H1 (cell line): ENCODE results near the gene MICU1. TPM values are rescaled to one million over a fixed set of nuclear protein-coding genes. Genes with fewer than 3 reads are reported as not detected.

Source experiments
- CTCF ChIA-PET: fragments of 300-600 bp; sonication (Branson Sonifier 250); formaldehyde crosslinking; loops from one replicate; lab custom pipeline; 2021; ENCODE audit not compliant: partially characterized antibody; lab: Charles Lee
- POLR2A ChIA-PET: fragments of 300-600 bp; sonication (Branson Sonifier 250); formaldehyde crosslinking; loops from one replicate; lab custom pipeline; 2021; ENCODE audit warnings: inconsistent platforms; ENCODE audit not compliant: partially characterized antibody; lab: Charles Lee
- DNase-seq, 2 experiments: peaks; one replicate each; pipeline versions ENCODE4 v3.0.0 to v3.0.0-alpha.2; 2010 to 2022; ENCODE audit warnings: low spot score in 2 of 2, low read depth in 1 of 2, mixed read lengths in 1 of 2
- FAIRE-seq: peaks from 2 replicates; lab custom pipeline; 2011; peaks lifted over from hg19 to GRCh38; lab: Jason Lieb, UNC
- H2AFZ ChIP-seq: 2 replicates; pipeline ENCODE4 v1.8.1; 2012; ENCODE audit warnings: low read length, inconsistent platforms
- H2AK5ac ChIP-seq: 2 replicates; pipeline ENCODE4 v1.6.1; 2013; ENCODE audit warnings: low read depth, low read length
- H2BK120ac ChIP-seq: replicated peaks from 2 replicates; pipeline ENCODE3; 2013; ENCODE audit warnings: low read depth, low read length, inconsistent platforms
- H2BK12ac ChIP-seq: 2 replicates; pipeline ENCODE4 v1.6.1; 2013; ENCODE audit warnings: low read depth, low read length
- H2BK15ac ChIP-seq: 2 replicates; pipeline ENCODE4 v1.6.1; 2013; ENCODE audit warnings: low read length
- H2BK20ac ChIP-seq: 2 replicates; pipeline ENCODE4 v1.6.1; 2013; ENCODE audit warnings: low read length
- H2BK5ac ChIP-seq: 2 replicates; pipeline ENCODE4 v1.6.1; 2013; ENCODE audit warnings: low read depth, low read length
- H3K14ac ChIP-seq: 2 replicates; pipeline ENCODE4 v1.6.1; 2013; ENCODE audit warnings: inconsistent platforms; ENCODE audit not compliant: insufficient read length
- H3K18ac ChIP-seq: 2 replicates; pipeline ENCODE4 v1.6.1; 2013; ENCODE audit warnings: low read length; ENCODE audit errors: extremely low read depth
- H3K23ac ChIP-seq: 2 replicates; pipeline ENCODE4 v1.6.1; 2013; ENCODE audit warnings: inconsistent platforms; ENCODE audit not compliant: insufficient read length
- H3K23me2 ChIP-seq: 2 replicates; pipeline ENCODE4 v1.6.1; 2013; ENCODE audit warnings: low read depth, low read length
- H3K27ac ChIP-seq: 2 replicates; pipeline ENCODE4 v1.6.1; 2011; ENCODE audit warnings: low read depth, low read length, inconsistent platforms
- H3K27me3 ChIP-seq, 4 experiments: replicated peaks in 1 of 4; 1 replicate in 1 of 4; 2 replicates in 3 of 4; pipeline versions ENCODE4 v1.6.1 to v1.8.1; 2011 to 2013; ENCODE audit warnings: low read length in 3 of 4, mild to moderate bottlenecking in 3 of 4, inconsistent platforms in 2 of 4, mixed read lengths in 2 of 4, moderate library complexity in 1 of 4; ENCODE audit not compliant: control insufficient read depth in 3 of 4, insufficient read depth in 3 of 4; ENCODE audit errors: extremely low read depth in 1 of 4
- H3K36me3 ChIP-seq, 4 experiments: 2 replicates each; pipeline versions ENCODE4 v1.6.1 to v1.8.1; 2011 to 2013; ENCODE audit warnings: mild to moderate bottlenecking in 4 of 4, low read length in 3 of 4, moderate library complexity in 2 of 4, control low read depth in 1 of 4, inconsistent platforms in 1 of 4; ENCODE audit not compliant: insufficient read depth in 4 of 4, control insufficient read depth in 2 of 4
- H3K4ac ChIP-seq: replicated peaks from 2 replicates; pipeline ENCODE3; 2013; ENCODE audit warnings: low read length, low read depth, mixed read lengths, inconsistent platforms; ENCODE audit not compliant: insufficient read length
- H3K4me1 ChIP-seq, 4 experiments: replicated peaks in 1 of 4; 1 replicate in 1 of 4; 2 replicates in 3 of 4; pipeline versions ENCODE4 v1.6.1 to v1.8.1; 2011 to 2013; ENCODE audit warnings: low read length in 3 of 4, inconsistent platforms in 2 of 4, mixed read lengths in 1 of 4; ENCODE audit not compliant: insufficient read depth in 4 of 4, control insufficient read depth in 3 of 4
- H3K4me2 ChIP-seq, 2 experiments: 2 replicates each; pipeline versions ENCODE4 v1.6.1 to v1.8.1; 2011 to 2013; ENCODE audit warnings: low read depth in 2 of 2, low read length in 2 of 2, control low read depth in 1 of 2, inconsistent platforms in 1 of 2, mild to moderate bottlenecking in 1 of 2; ENCODE audit not compliant: insufficient read depth in 1 of 2
- H3K4me3 ChIP-seq, 4 experiments: fragments of 200-600, 300-600 bp in 1 of 4; sonication (generic), shearing (Covaris generic), sonication (Bioruptor Twin) in 1 of 4; 2 replicates each; pipeline versions ENCODE4 v1.5.1 to v1.8.1; 2011 to 2016; ENCODE audit warnings: low read length in 4 of 4, low read depth in 3 of 4, control low read depth in 2 of 4, inconsistent platforms in 2 of 4, mild to moderate bottlenecking in 2 of 4, mixed read lengths in 1 of 4, moderate library complexity in 1 of 4; ENCODE audit not compliant: insufficient read depth in 2 of 4; ENCODE audit errors: extremely low read depth in 1 of 4
- H3K56ac ChIP-seq: replicated peaks from 2 replicates; pipeline ENCODE3; 2013; ENCODE audit warnings: low read depth, mild to moderate bottlenecking, mixed read lengths, low read length, inconsistent platforms; ENCODE audit not compliant: insufficient read length
- H3K79me1 ChIP-seq: 2 replicates; pipeline ENCODE4 v1.6.1; 2013; ENCODE audit warnings: low read depth, low read length, control low read depth
- H3K79me2 ChIP-seq, 2 experiments: 2 replicates each; pipeline versions ENCODE4 v1.6.1 to v1.8.1; 2012 to 2013; ENCODE audit warnings: low read length in 2 of 2, mild to moderate bottlenecking in 2 of 2, inconsistent platforms in 1 of 2; ENCODE audit not compliant: insufficient read depth in 2 of 2, control insufficient read depth in 1 of 2
- H3K9ac ChIP-seq, 4 experiments: replicated peaks in 1 of 4; 1 replicate in 1 of 4; 2 replicates in 3 of 4; pipeline versions ENCODE4 v1.6.1 to v1.8.1; 2011 to 2013; ENCODE audit warnings: low read depth in 3 of 4, low read length in 3 of 4, control low read depth in 2 of 4, mild to moderate bottlenecking in 2 of 4, moderate library complexity in 2 of 4, inconsistent platforms in 1 of 4; ENCODE audit errors: extremely low read depth in 1 of 4
- H3K9me3 ChIP-seq, 2 experiments: 2 replicates each; pipeline versions ENCODE4 v1.6.1 to v1.8.1; 2012 to 2013; ENCODE audit warnings: mild to moderate bottlenecking in 2 of 2, moderate library complexity in 2 of 2, control low read depth in 1 of 2, inconsistent platforms in 1 of 2, low read depth in 1 of 2, low read length in 1 of 2, mixed read lengths in 1 of 2; ENCODE audit not compliant: insufficient read depth in 2 of 2
- H4K20me1 ChIP-seq, 2 experiments: replicated peaks in 1 of 2; 2 replicates each; pipeline versions ENCODE3 to v1.8.1; 2011 to 2013; ENCODE audit warnings: inconsistent platforms in 2 of 2, low read length in 2 of 2, mild to moderate bottlenecking in 1 of 2; ENCODE audit not compliant: insufficient read depth in 2 of 2, control insufficient read depth in 1 of 2
- H4K5ac ChIP-seq: 2 replicates; pipeline ENCODE4 v1.6.1; 2013; ENCODE audit warnings: low read length, low read depth, mixed read lengths, inconsistent platforms; ENCODE audit not compliant: insufficient read length
- H4K8ac ChIP-seq: 2 replicates; pipeline ENCODE4 v1.8.0; 2013; ENCODE audit warnings: mild to moderate bottlenecking, moderate library complexity, low read length, inconsistent platforms; ENCODE audit not compliant: insufficient read depth; ENCODE audit errors: extremely low read depth
- H4K91ac ChIP-seq: replicated peaks from 2 replicates; pipeline ENCODE3; 2013; ENCODE audit warnings: low read length, mixed read lengths, inconsistent platforms; ENCODE audit not compliant: insufficient read length
- ATF2 ChIP-seq: IDR thresholded peaks from 2 replicates; pipeline ENCODE4 v1.6.1; 2012; ENCODE audit warnings: low read length, inconsistent platforms
- ATF3 ChIP-seq: IDR thresholded peaks from 2 replicates; pipeline ENCODE4 v1.6.1; 2011; ENCODE audit warnings: low read depth, mild to moderate bottlenecking, low read length; ENCODE audit not compliant: insufficient read depth
- CREB1 ChIP-seq: IDR thresholded peaks from 2 replicates; pipeline ENCODE4 v1.6.1; 2012; ENCODE audit warnings: inconsistent platforms
- HDAC6 ChIP-seq: IDR thresholded peaks from one replicate; pipeline ENCODE4 v1.7.1; 2012; ENCODE audit warnings: low read depth, mild to moderate bottlenecking, inconsistent platforms, low read length, moderate library complexity
- PHF8 ChIP-seq: fragments of 200-600 bp; sonication (generic); conservative IDR thresholded peaks from 2 replicates; pipeline ENCODE4 v1.7.1; 2012; ENCODE audit warnings: low read depth, mild to moderate bottlenecking, inconsistent platforms, low read length, moderate library complexity
- POLR2AphosphoS5 ChIP-seq: IDR thresholded peaks from 2 replicates; pipeline ENCODE4 v1.6.1; 2011; ENCODE audit warnings: low read depth, low read length
- RAD21 ChIP-seq, 2 experiments: IDR thresholded peaks in 1 of 2; conservative IDR thresholded peaks in 1 of 2; 2 replicates each; pipeline ENCODE4 v1.6.1; 2011; ENCODE audit warnings: low read depth in 2 of 2, low read length in 2 of 2, improper control_type of control experiment in 1 of 2, inconsistent platforms in 1 of 2, mild to moderate bottlenecking in 1 of 2, moderate library complexity in 1 of 2
- RBBP5 ChIP-seq: IDR thresholded peaks from 2 replicates; pipeline ENCODE4 v1.7.1; 2012; ENCODE audit warnings: low read depth, mild to moderate bottlenecking, inconsistent platforms, low read length, moderate library complexity, borderline replicate concordance
- SIX5 ChIP-seq: IDR thresholded peaks from 2 replicates; pipeline ENCODE4 v1.6.1; 2011; ENCODE audit warnings: mild to moderate bottlenecking, low read depth, low read length
- TAF7 ChIP-seq: optimal IDR thresholded peaks from 2 replicates; pipeline ENCODE3; 2011; ENCODE audit warnings: low read depth, mild to moderate bottlenecking, inconsistent platforms, low read length, moderate library complexity, borderline replicate concordance
- TEAD4 ChIP-seq: IDR thresholded peaks from 2 replicates; pipeline ENCODE4 v1.6.1; 2012; ENCODE audit warnings: low read depth, low read length, inconsistent platforms, mixed read lengths
- ZNF274 ChIP-seq: IDR thresholded peaks from 2 replicates; pipeline ENCODE4 v1.7.0; 2012; ENCODE audit warnings: low read length, borderline replicate concordance; ENCODE audit errors: extremely low read depth
- polyA plus RNA-seq, 7 experiments: library from polyadenylated mRNA; depleted of rRNA in 3 of 7; stranded (reverse) in 5 of 7; unstranded in 2 of 7; fragments of >200 nt in 5 of 7; fragments of 200-250 nt in 2 of 7; gene quantifications; 1 replicate in 5 of 7; 2 replicates in 1 of 7; 4 replicates in 1 of 7; pipeline versions ENCODE4 v1.2.1 to v1.2.3, GENCODE V29; 2011 to 2013; ENCODE audit warnings: missing spikeins in 2 of 7, mixed read lengths in 2 of 7
- total RNA-seq: library from RNA; stranded (reverse); fragmentation: NEBNext Ultra II Directional; extraction: Animal tissue kit (Norgen Biotek cat#: 25700); gene quantifications from 2 replicates; pipeline ENCODE4 v1.2.1, GENCODE V29; 2021
- TF ChIP-seq, protein P1 (sequence below): IDR thresholded peaks from 2 replicates; pipeline ENCODE4 v1.6.1; 2012; ENCODE audit warnings: inconsistent platforms

Gene MICU1
- total and polyA plus RNA-seq, 2 of the 8 experiments (the other 6 are each of a cell fraction or from before 2014, with no cell fraction given) = 18.0 to 36.7 TPM

DNA sequence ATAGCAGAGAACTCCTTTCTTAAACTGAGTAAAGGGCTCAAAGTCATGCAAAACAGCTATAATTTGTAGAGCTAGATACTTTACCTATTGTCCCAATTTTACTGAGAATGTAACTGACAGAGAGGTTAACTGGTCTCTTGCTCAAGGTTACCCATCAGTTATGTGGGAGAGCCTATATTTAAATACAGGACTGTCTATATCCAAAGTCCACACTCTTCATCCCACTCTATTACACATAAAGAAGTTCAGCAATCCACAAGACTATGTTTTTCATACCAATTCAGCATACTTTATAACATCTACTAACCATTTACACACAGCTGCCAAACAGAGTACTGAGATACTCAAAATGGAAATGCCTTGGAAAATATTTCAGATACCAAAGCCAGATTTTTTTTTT lies 100.2 kb downstream of the MICU1 start:
- Histone ChIP-seq H3K27ac (no peak overlapping the region), H2BK20ac (no peak overlapping the region), H3K23me2 (no peaks in the 10 kb centered on the region), H2AK5ac (no peak overlapping the region), H3K56ac (no peak overlapping the region), H3K79me1 (no peaks in the 10 kb centered on the region), H4K20me1 (no peaks in the 10 kb centered on the region), H4K5ac (no peak overlapping the region), H4K91ac (no peak overlapping the region), H3K4me3 (no peak overlapping the region), H3K18ac (no peak overlapping the region), H2BK12ac (no peak overlapping the region), H3K9ac (no peak overlapping the region), H3K36me3 (no peaks in the 10 kb centered on the region), H3K23ac (no peak overlapping the region), H3K4me1 (no peaks in the 10 kb centered on the region), H2BK15ac (no peak overlapping the region), H3K9me3 (no peaks in the 10 kb centered on the region), H3K14ac (no peak overlapping the region), H3K79me2 (no peaks in the 10 kb centered on the region), H2BK5ac (no peak overlapping the region), H3K4me2 (no peak overlapping the region), H3K27me3 (no peaks in the 10 kb centered on the region), H2BK120ac (no peak overlapping the region), H4K8ac (no peak overlapping the region), H3K4ac (no peak overlapping the region), H2AFZ (no peak overlapping the region)
- DNase-seq (no peak), FAIRE-seq (no peak)
- POLR2A ChIA-PET = no interaction called here
- CTCF ChIA-PET = interaction anchor here (0.7 to 0.9 kb wide), 2 partner anchors 13 to 70 kb away, joined by 3 to 4 read pairs; no protein-coding TSS in a partner anchor
- TF ChIP-seq PHF8 (no peak), RBBP5 (no peak), TEAD4 (no peak), ATF2 (no peak), RAD21 (IDR thresholded peaks at IDR 0.05 in 1 of 2, conservative IDR thresholded peaks at IDR 0.05 in 1 of 2; ENCODE audit: low read depth in 2 of 2, low read length in 2 of 2) (no peak), HDAC6 (no peak), POLR2AphosphoS5 (no peak), SIX5 (no peak), TAF7 (no peak), CREB1 (no peak), ATF3 (no peak), ZNF274 (no peak)
- TF ChIP-seq, protein P1, sequence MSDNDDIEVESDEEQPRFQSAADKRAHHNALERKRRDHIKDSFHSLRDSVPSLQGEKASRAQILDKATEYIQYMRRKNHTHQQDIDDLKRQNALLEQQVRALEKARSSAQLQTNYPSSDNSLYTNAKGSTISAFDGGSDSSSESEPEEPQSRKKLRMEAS = no peak
